ENCODE results near the gene CFAP92.
A peak's percentile ranks its signal among the peaks of the same experiment; 100 is the strongest.

Gene CFAP92

DNA sequence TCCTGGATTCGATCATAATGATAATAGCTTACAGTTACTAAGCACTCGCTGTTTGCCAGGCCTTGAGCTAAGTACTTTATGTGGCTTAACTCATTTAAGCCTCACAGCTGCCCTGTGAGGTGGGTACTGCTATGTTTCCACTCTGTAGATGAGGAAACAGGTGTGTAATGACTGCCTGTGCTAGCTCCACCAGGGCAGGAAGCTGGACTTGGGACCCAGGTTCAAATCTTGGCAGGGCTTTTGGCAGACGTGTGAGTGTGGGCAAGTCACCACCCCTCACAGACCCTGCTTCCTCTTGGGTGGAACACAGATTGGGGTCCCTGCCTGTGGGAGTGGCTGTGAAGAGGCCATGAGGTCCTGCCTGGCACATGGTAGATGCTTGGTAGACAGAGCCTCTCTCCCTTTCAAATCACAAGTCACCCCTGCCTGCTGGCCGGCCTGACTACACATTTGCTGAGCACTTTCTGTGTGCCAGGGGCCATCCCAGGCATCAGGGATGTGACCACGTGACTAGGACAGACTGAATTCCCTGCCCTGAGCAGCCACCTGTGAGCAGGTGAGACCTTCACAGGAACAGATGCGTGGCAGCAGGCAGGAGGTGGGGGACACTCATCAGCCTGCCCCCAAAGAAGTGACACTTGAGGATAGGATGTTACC lies 10.9 kb upstream of the CFAP92 start:
- no peaks in the 10 kb centered on the region for H3K36me3 ChIP-seq (ENCODE audit: insufficient read depth, low read length)
- H3K9me3 ChIP-seq (ENCODE audit: control insufficient read depth, insufficient read depth, low read length): no peaks in the 10 kb centered on the region; the same call in 1 of the 2 replicates
- no peaks in the 10 kb centered on the region; the same call in 1 of the 2 replicates for H3K4me1 ChIP-seq (ENCODE audit: insufficient read depth, low read length)
- no peak overlapping the region for H3K9ac ChIP-seq (ENCODE audit: low read depth, low read length)

- H3K9me3 ChIP-seq (ENCODE audit: control insufficient read depth, insufficient read depth, low read length): no peaks in the 10 kb centered on the region; the same call in 1 of the 2 replicates
- H3K4me1 ChIP-seq (ENCODE audit: insufficient read depth, low read length): peaks cover 6% of the 10 kb centered on the region
- peak overlapping the region; percentile 43; the same call in 1 of the 2 replicates for H3K9ac ChIP-seq (ENCODE audit: low read depth, low read length)
- H3K36me3 ChIP-seq (ENCODE audit: insufficient read depth, low read length): no peaks in the 10 kb centered on the region
Measured at GRCh38 chr3:129003578-129004112, 9.8 kb upstream of the CFAP92 start.

DNA sequence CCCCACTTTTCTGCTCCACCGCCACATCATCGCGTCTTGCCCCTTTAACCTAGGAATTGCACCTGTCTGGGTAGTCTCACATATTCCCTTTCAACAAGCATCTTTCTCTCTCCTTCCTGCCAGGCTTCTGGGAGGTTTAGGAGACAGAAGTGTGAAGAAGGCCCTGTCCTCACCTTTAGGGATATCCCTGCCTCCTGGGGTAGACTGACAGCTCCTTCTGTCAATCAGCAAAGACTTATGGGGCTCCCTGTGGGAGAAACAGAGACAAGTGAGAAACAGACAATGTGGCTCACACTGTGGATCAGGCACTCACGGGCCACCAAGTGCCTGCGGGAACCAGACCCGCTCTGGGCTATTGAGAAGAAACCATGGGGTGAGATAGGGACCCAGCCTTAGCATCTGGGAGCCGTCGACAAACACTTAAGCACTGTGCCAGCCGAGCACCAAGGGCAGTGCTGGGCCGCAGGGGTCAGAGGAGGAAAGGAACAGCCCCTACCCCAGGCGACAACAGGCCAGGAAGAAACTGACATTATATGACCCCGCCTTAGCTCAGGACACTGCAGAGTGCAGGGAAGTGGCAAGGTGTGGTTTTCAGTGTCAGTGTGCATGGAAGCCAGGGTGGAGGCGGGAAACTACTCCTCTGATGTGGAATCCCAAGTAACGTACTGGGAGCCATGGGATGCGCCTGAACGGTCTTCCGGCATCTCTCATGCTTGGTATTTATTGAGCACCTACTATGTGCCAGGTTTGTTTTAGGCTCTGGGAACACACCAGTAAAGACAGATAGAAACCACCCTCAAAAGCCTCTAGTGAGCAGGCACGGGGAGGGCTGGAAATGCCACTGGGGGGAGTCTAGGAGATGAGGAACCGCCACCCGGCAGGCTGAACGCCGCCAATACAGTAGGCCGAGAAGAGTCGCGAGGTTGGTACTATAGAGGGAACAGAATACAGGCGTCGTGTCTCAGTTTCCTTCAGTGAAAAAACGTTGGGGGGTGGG lies 9.0 kb upstream of the CFAP92 start:
- Histone ChIP-seq H3K9me3 (ENCODE audit: control insufficient read depth, insufficient read depth, low read length) (no peaks in the 10 kb centered on the region; the same call in 1 of the 2 replicates), H3K9ac (ENCODE audit: low read depth, low read length) (peak overlapping the region; percentile 43; the same call in 1 of the 2 replicates), H3K36me3 (ENCODE audit: insufficient read depth, low read length) (no peaks in the 10 kb centered on the region), H3K4me1 (ENCODE audit: insufficient read depth, low read length) (peaks cover 6% of the 10 kb centered on the region)

DNA sequence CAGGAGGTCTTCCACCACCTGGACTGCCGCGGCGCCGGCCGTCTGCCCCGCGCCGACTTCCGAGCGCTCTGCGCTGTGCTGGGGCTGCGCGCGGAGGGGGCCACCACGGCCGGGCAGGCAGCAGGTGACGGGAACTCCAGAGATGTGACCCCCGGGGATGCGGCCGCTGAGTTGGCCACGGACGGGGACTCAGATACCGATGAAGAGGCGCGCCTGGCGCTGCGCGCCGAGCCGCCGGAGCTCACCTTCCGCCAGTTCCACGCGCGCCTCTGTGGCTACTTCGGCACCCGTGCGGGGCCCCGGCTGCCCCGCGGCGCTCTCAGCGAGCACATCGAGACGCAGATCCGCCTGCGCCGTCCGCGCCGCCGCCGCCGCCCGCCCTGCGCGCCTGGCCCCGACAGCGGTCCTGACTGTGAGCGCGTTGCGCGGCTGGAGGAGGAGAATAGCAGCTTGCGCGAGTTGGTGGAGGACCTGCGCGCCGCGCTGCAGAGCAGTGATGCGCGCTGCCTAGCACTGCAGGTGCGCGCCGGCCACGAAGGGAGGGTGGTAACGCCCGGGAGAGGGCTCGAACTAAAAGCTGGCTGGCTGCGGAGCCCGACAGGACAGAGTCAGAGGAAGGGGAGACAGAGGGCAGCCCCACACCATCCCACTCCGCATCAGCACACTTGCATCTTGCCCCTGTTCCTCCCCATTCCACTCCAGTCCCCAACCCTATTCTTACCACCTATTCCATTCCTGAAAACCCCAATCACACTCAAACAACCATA lies 8.1 kb upstream of the CFAP92 start:
- no peaks in the 10 kb centered on the region for H3K36me3 ChIP-seq (ENCODE audit: insufficient read depth, low read length)
- H3K4me1 ChIP-seq (ENCODE audit: insufficient read depth, low read length): peaks cover 6% of the 10 kb centered on the region
- peak overlapping the region; percentile 58; the same call in 1 of the 2 replicates for H3K9ac ChIP-seq (ENCODE audit: low read depth, low read length)
- H3K9me3 ChIP-seq (ENCODE audit: control insufficient read depth, insufficient read depth, low read length): no peaks in the 10 kb centered on the region; the same call in 1 of the 2 replicates

DNA sequence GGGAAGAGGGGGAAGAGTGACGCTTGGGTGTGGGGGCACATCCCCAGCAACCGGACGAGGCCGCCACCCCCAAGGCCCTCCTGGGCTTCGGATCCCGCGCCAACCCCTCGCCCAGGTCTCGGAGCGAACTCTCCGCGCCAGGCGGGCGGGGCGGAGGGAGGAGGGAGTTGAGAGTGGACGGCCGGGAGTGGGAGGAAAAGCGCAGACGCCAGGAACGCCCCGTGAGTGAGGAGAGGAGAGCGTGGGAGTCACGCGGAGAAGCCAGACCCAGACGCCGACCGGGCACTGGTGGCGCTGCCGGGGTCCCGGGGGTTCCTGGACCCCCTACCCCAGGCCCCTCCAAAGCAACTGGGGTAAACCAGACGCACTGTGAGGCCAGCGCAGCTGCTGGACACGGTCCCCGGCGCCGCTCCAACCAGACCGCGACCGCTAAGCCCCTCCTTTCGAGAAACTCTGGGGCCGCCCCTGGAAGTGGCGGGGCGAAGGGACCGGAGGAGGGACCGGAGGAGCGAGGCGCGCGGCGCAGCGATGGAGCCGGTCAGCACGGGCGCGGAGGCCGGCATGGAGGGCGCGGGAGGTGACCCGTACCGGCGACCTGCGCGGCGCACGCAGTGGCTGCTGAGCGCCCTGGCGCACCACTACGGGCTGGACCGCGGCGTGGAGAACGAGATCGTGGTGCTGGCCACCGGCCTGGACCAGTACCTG lies 7.4 kb upstream of the CFAP92 start, which contains the start of gene EFCC1:
EFCC1 (plus strand) TSS at position 204 of the 705 bp plus-strand sequence; CDS start at position 529, 325 bp downstream.
- Histone ChIP-seq H3K9me3 (ENCODE audit: control insufficient read depth, insufficient read depth, low read length) (no peaks in the 10 kb centered on the region; the same call in 1 of the 2 replicates), H3K36me3 (ENCODE audit: insufficient read depth, low read length) (no peaks in the 10 kb centered on the region), H3K4me1 (ENCODE audit: insufficient read depth, low read length) (peaks cover 6% of the 10 kb centered on the region), H3K9ac (ENCODE audit: low read depth, low read length) (peak within 1 kb of the TSS; percentile 58; the same call in 1 of the 2 replicates)

DNA sequence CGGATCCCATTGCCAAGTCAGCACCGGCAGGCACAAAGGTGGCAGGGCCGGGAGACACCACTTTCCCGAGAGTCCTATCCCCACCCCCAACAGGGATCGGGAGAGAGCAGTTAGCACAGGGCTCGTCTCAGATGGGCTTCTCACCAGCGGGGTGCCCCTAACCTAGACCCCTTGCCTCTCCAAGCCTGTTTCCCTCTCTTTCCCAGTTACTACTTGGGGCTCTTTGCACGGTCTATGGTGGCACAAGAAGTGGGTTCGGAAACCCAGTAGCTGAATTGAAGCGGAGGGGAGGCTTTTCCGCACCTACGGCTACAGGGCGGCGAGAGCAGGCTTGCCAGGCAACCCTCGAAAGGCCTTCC lies 6.8 kb upstream of the CFAP92 start:
- Histone ChIP-seq H3K4me1 (ENCODE audit: insufficient read depth, low read length) (peaks cover 6% of the 10 kb centered on the region), H3K36me3 (ENCODE audit: insufficient read depth, low read length) (no peaks in the 10 kb centered on the region), H3K9ac (ENCODE audit: low read depth, low read length) (peak overlapping the region; percentile 58; the same call in 1 of the 2 replicates), H3K9me3 (ENCODE audit: control insufficient read depth, insufficient read depth, low read length) (no peaks in the 10 kb centered on the region; the same call in 1 of the 2 replicates)

DNA sequence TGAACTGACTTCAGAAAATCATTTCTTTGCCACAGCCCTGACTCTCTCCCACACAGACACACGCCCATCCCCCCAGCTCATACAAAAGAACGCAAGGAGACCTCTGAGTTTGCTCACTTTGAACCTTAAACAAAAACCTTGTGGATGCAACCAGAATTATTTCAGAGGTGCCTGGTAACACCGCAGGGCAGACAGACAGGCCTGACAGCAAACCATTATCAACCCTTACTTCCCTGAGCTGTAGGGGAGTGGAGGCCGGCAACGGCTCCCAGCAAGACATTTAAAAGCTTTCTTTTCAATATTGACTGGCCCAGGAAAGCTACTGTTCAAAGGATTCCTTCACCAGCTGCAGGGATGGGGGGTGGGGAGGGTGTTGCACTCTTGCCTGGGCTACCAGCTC lies 5.2 kb upstream of the CFAP92 start:
- Histone ChIP-seq H3K9me3 (ENCODE audit: control insufficient read depth, insufficient read depth, low read length) (no peaks in the 10 kb centered on the region; the same call in 1 of the 2 replicates), H3K4me1 (ENCODE audit: insufficient read depth, low read length) (peaks cover 11% of the 10 kb centered on the region), H3K9ac (ENCODE audit: low read depth, low read length) (no peak overlapping the region), H3K36me3 (ENCODE audit: insufficient read depth, low read length) (no peaks in the 10 kb centered on the region)

DNA sequence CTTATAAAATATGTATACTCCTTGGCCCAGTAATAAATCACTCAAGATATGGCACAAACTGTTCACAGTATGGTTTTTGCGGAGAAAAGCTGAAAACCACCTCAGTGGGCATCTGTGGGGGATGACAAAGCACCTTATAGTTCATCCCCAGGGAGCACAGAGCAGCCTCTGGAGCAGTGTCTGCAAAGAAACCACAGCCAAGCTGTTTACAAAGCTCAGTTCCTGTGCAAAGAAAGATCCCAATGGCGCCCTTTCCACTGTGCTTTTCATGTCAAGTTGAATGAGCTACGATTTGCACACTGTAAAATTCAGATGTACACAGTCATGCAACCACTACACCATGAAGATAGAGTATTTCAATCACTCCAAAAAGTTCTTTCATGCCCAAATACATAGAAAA lies 4.7 kb upstream of the CFAP92 start:
- H3K4me1 ChIP-seq (ENCODE audit: insufficient read depth, low read length): peaks cover 11% of the 10 kb centered on the region
- H3K9ac ChIP-seq (ENCODE audit: low read depth, low read length): no peak overlapping the region

GRCh38 chr3:128997486-128998133 lies 3.7 kb upstream of the CFAP92 start:
- H3K9ac ChIP-seq (ENCODE audit: low read depth, low read length): no peak overlapping the region
- peaks cover 16% of the 10 kb centered on the region for H3K4me1 ChIP-seq (ENCODE audit: insufficient read depth, low read length)
- H3K36me3 ChIP-seq (ENCODE audit: insufficient read depth, low read length): no peaks in the 10 kb centered on the region
- H3K9me3 ChIP-seq (ENCODE audit: control insufficient read depth, insufficient read depth, low read length): no peaks in the 10 kb centered on the region; the same call in 1 of the 2 replicates

More for the DNA sequence above, 4.7 kb upstream of the CFAP92 start:
- Histone ChIP-seq H3K9me3 (ENCODE audit: control insufficient read depth, insufficient read depth, low read length) (no peaks in the 10 kb centered on the region; the same call in 1 of the 2 replicates), H3K36me3 (ENCODE audit: insufficient read depth, low read length) (no peaks in the 10 kb centered on the region)

- Histone ChIP-seq H3K36me3 (ENCODE audit: insufficient read depth, low read length) (no peaks in the 10 kb centered on the region), H3K9ac (ENCODE audit: low read depth, low read length) (no peak overlapping the region), H3K9me3 (ENCODE audit: control insufficient read depth, insufficient read depth, low read length) (no peaks in the 10 kb centered on the region), H3K4me1 (ENCODE audit: insufficient read depth, low read length) (peaks cover 16% of the 10 kb centered on the region)
Measured at GRCh38 chr3:128996726-128997125, 2.9 kb upstream of the CFAP92 start.

- Histone ChIP-seq H3K36me3 (ENCODE audit: insufficient read depth, low read length) (no peaks in the 10 kb centered on the region), H3K9ac (ENCODE audit: low read depth, low read length) (no peak overlapping the region), H3K9me3 (ENCODE audit: control insufficient read depth, insufficient read depth, low read length) (no peaks in the 10 kb centered on the region), H3K4me1 (ENCODE audit: insufficient read depth, low read length) (peaks cover 16% of the 10 kb centered on the region)
Measured at GRCh38 chr3:128996200-128996599, 2.3 kb upstream of the CFAP92 start.

DNA sequence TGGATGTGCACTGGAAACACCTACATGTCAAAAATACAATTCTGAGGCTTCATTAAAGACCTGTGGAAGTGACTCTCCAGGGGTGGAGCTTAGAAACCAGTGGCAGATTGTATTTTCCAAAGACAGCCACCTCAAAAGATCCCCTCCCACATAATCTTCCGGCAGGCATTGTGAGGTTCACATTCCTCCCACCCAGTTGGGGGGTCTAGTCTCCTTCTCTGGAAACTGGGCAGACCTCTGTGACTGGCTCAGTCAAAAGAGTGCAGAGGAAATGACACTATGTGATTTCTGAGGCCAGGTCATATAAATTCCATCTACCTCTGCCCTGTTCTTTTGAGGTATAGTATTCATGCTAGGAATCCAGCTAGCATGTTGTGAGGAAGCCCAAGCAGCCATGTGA lies 1.9 kb upstream of the CFAP92 start:
- Histone ChIP-seq H3K36me3 (ENCODE audit: insufficient read depth, low read length) (no peaks in the 10 kb centered on the region), H3K4me1 (ENCODE audit: insufficient read depth, low read length) (peaks cover 16% of the 10 kb centered on the region), H3K9ac (ENCODE audit: low read depth, low read length) (no peak overlapping the region), H3K9me3 (ENCODE audit: control insufficient read depth, insufficient read depth, low read length) (no peaks in the 10 kb centered on the region)

Data from ES-I3 (cell line).